K562 (cell line): ENCODE measurements around the gene RALGAPA2. TPM values are rescaled to one million over a fixed set of nuclear protein-coding genes. Genes with fewer than 3 reads are reported as not detected.

Experiments used
- ATAC-seq: fragments of 200-7000 bp; cut with Tn5 transposase; 3 replicates; pipeline ENCODE4 v1.9.1; 2020; ENCODE audit warnings: moderate library complexity
- BruUV-seq: library from RNA; stranded (reverse); fragments of 400-500 nt; replicated peaks from 2 replicates; lab custom pipeline; 2021; lab: Mats Ljungman, UMichigan
- CTCF ChIA-PET: fragments of 300-600 bp; formaldehyde crosslinking; extraction: SDS; loops from one replicate; lab custom pipeline; 2021; ENCODE audit warnings: low intra/inter-chr PET ratio; lab: Yijun Ruan, JAX
- POLR2A ChIA-PET: fragments of 300-600, 350-650 bp; sonication (Branson Sonifier 250); formaldehyde crosslinking; extraction: SDS; loops from one replicate; lab custom pipeline; 2021; ENCODE audit warnings: antibody characterized with exemption, inconsistent platforms; lab: Yijun Ruan, JAX
- DNase-seq, 4 experiments: peaks; one replicate each; pipeline versions ENCODE4 v3.0.0 to v3.0.0-alpha.2; 2011 to 2018; ENCODE audit warnings: low spot score in 3 of 4, mixed read lengths in 3 of 4; ENCODE audit errors: extremely low read depth in 1 of 4
- FAIRE-seq: peaks from 2 replicates; lab custom pipeline; 2011; peaks lifted over from hg19 to GRCh38; lab: Jason Lieb, UNC
- H2AFZ ChIP-seq: 2 replicates; pipeline ENCODE4 v1.6.0; 2011; ENCODE audit warnings: low read depth, low read length, control low read depth, inconsistent platforms
- H3K27ac ChIP-seq: fragments of 200-600 bp; 3 replicates; pipeline ENCODE4 v1.8.0; 2011; ENCODE audit warnings: low read depth, mild to moderate bottlenecking, control low read depth, inconsistent platforms, low read length, moderate library complexity, mixed read lengths; ENCODE audit errors: extremely low read depth
- H3K27me3 ChIP-seq, 2 experiments: fragments of 300-600 bp in 1 of 2; 2 replicates in 1 of 2; 3 replicates in 1 of 2; pipeline versions ENCODE4 v1.6.0 to v1.8.0; 2011; ENCODE audit warnings: inconsistent platforms in 2 of 2, low read length in 2 of 2, mild to moderate bottlenecking in 1 of 2, mixed read lengths in 1 of 2, moderate library complexity in 1 of 2; ENCODE audit not compliant: control insufficient read depth in 2 of 2, insufficient read depth in 2 of 2
- H3K36me3 ChIP-seq: fragments of 300-600 bp; 3 replicates; pipeline ENCODE4 v1.8.0; 2011; ENCODE audit warnings: mild to moderate bottlenecking, low read length, inconsistent platforms; ENCODE audit not compliant: control insufficient read depth, insufficient read depth
- H3K4me1 ChIP-seq, 2 experiments: fragments of 200-600 bp in 1 of 2; replicated peaks in 1 of 2; 2 replicates in 1 of 2; 3 replicates in 1 of 2; pipeline versions ENCODE4 v1.5.1 to v1.8.0; 2011; ENCODE audit warnings: inconsistent platforms in 2 of 2, low read length in 2 of 2, mild to moderate bottlenecking in 1 of 2, mixed read lengths in 1 of 2, moderate library complexity in 1 of 2; ENCODE audit not compliant: control insufficient read depth in 2 of 2, insufficient read depth in 2 of 2
- H3K4me2 ChIP-seq: 2 replicates; pipeline ENCODE4 v1.6.1; 2011; ENCODE audit warnings: low read length, control low read depth, inconsistent platforms, mixed read lengths; ENCODE audit not compliant: insufficient read depth
- H3K4me3 ChIP-seq: fragments of 200-600 bp; sonication (generic), shearing (Covaris generic); 2 replicates; pipeline ENCODE4 v1.5.1; 2016; ENCODE audit warnings: control low read depth, inconsistent platforms
- H3K79me2 ChIP-seq: fragments of 200-600 bp; 3 replicates; pipeline ENCODE4 v1.8.0; 2011; ENCODE audit warnings: low read length, inconsistent platforms; ENCODE audit not compliant: control insufficient read depth, insufficient read depth
- H3K9ac ChIP-seq, 2 experiments: 2 replicates each; pipeline versions ENCODE4 v1.6.0 to v1.6.1; 2011; ENCODE audit warnings: low read depth in 2 of 2, low read length in 2 of 2, control low read depth in 1 of 2, inconsistent platforms in 1 of 2, mild to moderate bottlenecking in 1 of 2, mixed read lengths in 1 of 2; ENCODE audit not compliant: insufficient read depth in 1 of 2
- H3K9me1 ChIP-seq: one replicate; pipeline ENCODE4 v1.6.0; 2011; ENCODE audit warnings: inconsistent platforms, mild to moderate bottlenecking, low read length, moderate library complexity; ENCODE audit not compliant: control insufficient read depth, insufficient read depth
- H3K9me3 ChIP-seq: replicated peaks from 2 replicates; pipeline ENCODE4 v1.5.1; 2011; ENCODE audit warnings: low read depth, low read length, inconsistent platforms; ENCODE audit not compliant: control insufficient read depth, insufficient read depth
- H4K20me1 ChIP-seq: replicated peaks from 2 replicates; pipeline ENCODE4 v1.6.1; 2011; ENCODE audit warnings: low read length, inconsistent platforms, mixed read lengths; ENCODE audit not compliant: control insufficient read depth, insufficient read depth
- CTBP1 ChIP-seq: fragments of 450-650 bp; IDR thresholded peaks from 2 replicates; pipeline ENCODE4 v1.6.1; 2016; ENCODE audit warnings: borderline replicate concordance
- KDM5B ChIP-seq: fragments of 200-600 bp; sonication (generic); IDR thresholded peaks from 2 replicates; pipeline ENCODE4 v1.6.1; 2012; ENCODE audit warnings: low read depth, mild to moderate bottlenecking, moderate library complexity, low read length, control low read depth, inconsistent platforms; ENCODE audit not compliant: insufficient replicate concordance
- MTA1 ChIP-seq: fragments of 450-650 bp; IDR thresholded peaks from 2 replicates; pipeline ENCODE4 v1.6.1; 2017; ENCODE audit warnings: borderline replicate concordance
- NCOA4 ChIP-seq: fragments of 450-650 bp; IDR thresholded peaks from 2 replicates; pipeline ENCODE4 v1.6.1; 2018; ENCODE audit warnings: mild to moderate bottlenecking; ENCODE audit not compliant: partially characterized antibody
- PHB2 ChIP-seq: fragments of 450-650 bp; IDR thresholded peaks from 2 replicates; pipeline ENCODE4 v1.6.1; 2017; ENCODE audit warnings: low read depth
- SRSF3 ChIP-seq: fragments of 200-400 bp; formaldehyde crosslinking; IDR thresholded peaks from 2 replicates; pipeline ENCODE4 v1.6.1; 2016; ENCODE audit warnings: mild to moderate bottlenecking, low read length, moderate library complexity; ENCODE audit not compliant: insufficient read depth
- TARDBP ChIP-seq: fragments of 450-650 bp; IDR thresholded peaks from 2 replicates; pipeline ENCODE4 v1.6.1; 2016
- ZBTB8A ChIP-seq: fragments of 450-650 bp; IDR thresholded peaks from 2 replicates; pipeline ENCODE4 v1.6.1; 2018; ENCODE audit warnings: mild to moderate bottlenecking, moderate library complexity; ENCODE audit not compliant: partially characterized antibody
- ZNF124 ChIP-seq: sonication (generic); formaldehyde crosslinking; IDR thresholded peaks from 2 replicates; pipeline ENCODE4 v1.8.1; 2022; ENCODE audit warnings: missing genetic modification reagents
- ZNF41 ChIP-seq: fragments of 250-450 bp; sonication (Bioruptor Pico); conservative IDR thresholded peaks from 2 replicates; pipeline ENCODE4 v1.4.0; 2020; ENCODE audit warnings: mild to moderate bottlenecking
- WGBS: fragments of 100-300 bp; shearing (Covaris generic); methylation state at CpG from one replicate; pipeline ENCODE4 v1.1.6; 2016; ENCODE audit warnings: low coverage, mixed read lengths; ENCODE audit not compliant: insufficient coverage; ENCODE audit errors: missing lambda C conversion rate; 5-methylcytosine and 5-hydroxymethylcytosine counted together
- in situ Hi-C: fragments of 300-500 bp; cut with MboI; formaldehyde crosslinking; loops from 4 replicates; pipeline ENCODE4 v1.15.0; 2018; ENCODE audit warnings: inconsistent platforms, mixed read lengths
- intact Hi-C: fragments of 100-400 bp; cut with micrococcal nuclease; formaldehyde crosslinking; loops from 2 replicates; pipeline ENCODE4 v1.14.2; 2022
- polyA plus RNA-seq, 8 experiments: library from polyadenylated mRNA; depleted of rRNA in 4 of 8; stranded (reverse) in 5 of 8; unstranded in 3 of 8; fragments of >200 nt; fragmentation: Nextera tagmentation in 2 of 8; fragmentation: Illumina TruSeq in 1 of 8; extraction: Ambion mirVana in 2 of 8; extraction: Trizol in 1 of 8; gene quantifications; 2 replicates each; pipeline versions ENCODE4 v1.2.1 to v1.2.3, GENCODE V29; 2011 to 2014; ENCODE audit warnings: inconsistent platforms in 1 of 8, missing spikeins in 1 of 8
- total RNA-seq, 7 experiments: library from RNA; depleted of rRNA in 6 of 7; stranded (reverse); fragments of >200 nt in 6 of 7; fragmentation: Illumina TruSeq in 2 of 7; extraction: Trizol in 2 of 7; gene quantifications; 2 replicates each; pipeline versions ENCODE4 v1.2.1 to v1.2.3, GENCODE V29; 2011 to 2021; ENCODE audit warnings: low replicate concordance in 1 of 7

RALGAPA2 gene
- total and polyA plus RNA-seq, 9 of the 15 experiments (the other 6 are each of a cell fraction or from before 2014, with no cell fraction given) = 0.35 to 2.7 (median 1.4) TPM

GRCh38 chr20:20657092-20657491 is 55.4 kb downstream of the RALGAPA2 start:
- BruUV-seq = no TSS peak
- Histone ChIP-seq H3K9ac (no peak overlapping the region), H3K9me3 (no peaks in the 10 kb centered on the region), H3K4me2 (no peak overlapping the region), H3K4me3 (no peak overlapping the region), H3K4me1 (no peaks in the 10 kb centered on the region), H3K27ac (no peak overlapping the region), H3K36me3 (no peaks in the 10 kb centered on the region), H3K9me1 (no peaks in the 10 kb centered on the region), H2AFZ (no peak overlapping the region), H3K27me3 (no peaks in the 10 kb centered on the region), H3K79me2 (no peaks in the 10 kb centered on the region), H4K20me1 (no peaks in the 10 kb centered on the region)
- TF ChIP-seq ZBTB8A (no peak), NCOA4 (no peak), CTBP1 (no peak), SRSF3 (no peak), PHB2 (no peak), KDM5B (no peak)
- no peak for ATAC-seq
- WGBS = 4% methylated on average over 5 of the region's 6 CpGs
- ChIA-PET POLR2A (interaction anchor here (0.8 kb wide), 1 partner anchor 16 kb away, joined by 3 read pairs; no protein-coding TSS in a partner anchor), CTCF (no interaction called here)
- intact Hi-C loops (no loop called here), in situ Hi-C loops (no loop called here)
- no peak for FAIRE-seq
- DNase-seq = no peak

GRCh38 chr20:20655883-20656282 is 56.6 kb downstream of the RALGAPA2 start:
- POLR2A ChIA-PET = interaction anchor here (0.6 kb wide), 1 partner anchor 173 kb away, joined by 4 read pairs; no protein-coding TSS in a partner anchor
- intact Hi-C loops = no loop called here
- BruUV-seq = no TSS peak

More at GRCh38 chr20:20655883-20656282, 56.6 kb downstream of the RALGAPA2 start:
- no peaks in the 10 kb centered on the region for H3K9me1 ChIP-seq
- H4K20me1 ChIP-seq = no peaks in the 10 kb centered on the region
- no peak overlapping the region for H3K4me2 ChIP-seq
- no peak overlapping the region for H3K4me3 ChIP-seq
- in situ Hi-C loops = no loop called here
- no peaks in the 10 kb centered on the region for H3K27me3 ChIP-seq
- no peaks in the 10 kb centered on the region for H3K79me2 ChIP-seq
- no peak overlapping the region for H3K9ac ChIP-seq
- ATAC-seq = no peak
- DNase-seq = no peak
- CTCF ChIA-PET = no interaction called here
- H3K4me1 ChIP-seq = no peaks in the 10 kb centered on the region
- H3K27ac ChIP-seq = no peak overlapping the region
- H3K9me3 ChIP-seq = no peaks in the 10 kb centered on the region
- WGBS = 8% methylated on average over 5 of the region's 5 CpGs
- no peaks in the 10 kb centered on the region for H3K36me3 ChIP-seq
- no peak overlapping the region for H2AFZ ChIP-seq
- FAIRE-seq = no peak
- no peak for TF ChIP-seq ZNF124
- TF ChIP-seq MTA1 = no peak
- no peak for TF ChIP-seq TARDBP
- no peak for TF ChIP-seq ZNF41 (CRISPR knock-in tag)
